Kidney (tissue), 14 donors: ENCODE measurements around the gene MROH2A. TPM values are rescaled to one million over a fixed set of nuclear protein-coding genes. Genes with fewer than 3 reads are reported as not detected.

Experiments
- DNase-seq, 5 donors: peaks; one replicate each; pipeline ENCODE4 v3.0.0-alpha.2; 2013 to 2020
- FAIRE-seq: peaks from 2 replicates; lab custom pipeline; 2012; peaks lifted over from hg19 to GRCh38; lab: Jason Lieb, UNC
- H3K27ac ChIP-seq, 2 donors: one replicate each; pipeline ENCODE4 v1.7.0; 2013; ENCODE audit warnings: low read depth in 2 of 2, low read length in 2 of 2, inconsistent platforms in 1 of 2
- H3K27me3 ChIP-seq: one replicate; pipeline ENCODE4 v1.7.1; 2013; ENCODE audit warnings: low read length, inconsistent platforms; ENCODE audit not compliant: control insufficient read depth, insufficient read depth
- H3K36me3 ChIP-seq, 3 donors: one replicate each; pipeline versions ENCODE4 v1.7.0 to v1.7.1; 2013; ENCODE audit warnings: low read length in 3 of 3, control low read depth in 1 of 3, inconsistent platforms in 1 of 3; ENCODE audit not compliant: insufficient read depth in 3 of 3, control insufficient read depth in 2 of 3
- H3K4me1 ChIP-seq, 3 donors: one replicate each; pipeline versions ENCODE4 v1.7.0 to v1.7.1; 2013; ENCODE audit warnings: low read length in 3 of 3, inconsistent platforms in 1 of 3, low read depth in 1 of 3; ENCODE audit not compliant: control insufficient read depth in 2 of 3, insufficient read depth in 2 of 3
- H3K4me3 ChIP-seq, 3 donors: one replicate each; pipeline versions ENCODE4 v1.7.0 to v1.8.1; 2013; ENCODE audit warnings: low read length in 3 of 3, control low read depth in 1 of 3, inconsistent platforms in 1 of 3
- H3K9ac ChIP-seq, 3 donors: one replicate each; pipeline versions ENCODE4 v1.7.0 to v1.7.1; 2013; ENCODE audit warnings: low read length in 3 of 3, control low read depth in 1 of 3, inconsistent platforms in 1 of 3
- H3K9me3 ChIP-seq, 3 donors: one replicate each; pipeline versions ENCODE4 v1.7.0 to v1.7.1; 2013; ENCODE audit warnings: low read length in 3 of 3, control low read depth in 1 of 3, inconsistent platforms in 1 of 3; ENCODE audit not compliant: control insufficient read depth in 2 of 3, insufficient read depth in 1 of 3
- intact Hi-C: fragments of 100-400 bp; cut with DNase I; formaldehyde crosslinking; loops from one replicate; pipeline ENCODE4 v1.11.1; 2022
- polyA plus RNA-seq: library from polyadenylated mRNA; stranded (reverse); fragments of 350-450 nt; fragmentation: Illumina TruSeq; extraction: RNeasy Lipid Tissue Mini Kit (QIAGEN cat#74804); gene quantifications from one replicate; pipeline ENCODE4 v1.2.3, GENCODE V29; 2014; ENCODE audit warnings: low read depth, low replicate concordance; ENCODE audit not compliant: insufficient read depth
- total RNA-seq: library from RNA; stranded (reverse); fragmentation: NEBNext Ultra II Directional; extraction: Animal tissue kit (Norgen Biotek cat#: 25700); gene quantifications from one replicate; pipeline ENCODE4 v1.2.1, GENCODE V29; 2021
- TF ChIP-seq, protein P1 (sequence below): IDR thresholded peaks from 3 replicates; pipeline ENCODE4 v1.5.1; 2012; ENCODE audit warnings: mild to moderate bottlenecking, moderate library complexity, borderline replicate concordance; ENCODE audit not compliant: insufficient read depth; ENCODE audit errors: extremely low read depth
- donor health status: control.
- donor health status: control.
- donor health status: control.
- donor health status: control.
- donor health status: control.
- donor health status: DM: yes; HTN: yes; CAD: no.
- donor health status: Normal renal cell carcinoma (clear cell type).

The MROH2A gene
- total and polyA plus RNA-seq, 2 donors from 2014 or later: 1.8 TPM; not detected in 1

DNA sequence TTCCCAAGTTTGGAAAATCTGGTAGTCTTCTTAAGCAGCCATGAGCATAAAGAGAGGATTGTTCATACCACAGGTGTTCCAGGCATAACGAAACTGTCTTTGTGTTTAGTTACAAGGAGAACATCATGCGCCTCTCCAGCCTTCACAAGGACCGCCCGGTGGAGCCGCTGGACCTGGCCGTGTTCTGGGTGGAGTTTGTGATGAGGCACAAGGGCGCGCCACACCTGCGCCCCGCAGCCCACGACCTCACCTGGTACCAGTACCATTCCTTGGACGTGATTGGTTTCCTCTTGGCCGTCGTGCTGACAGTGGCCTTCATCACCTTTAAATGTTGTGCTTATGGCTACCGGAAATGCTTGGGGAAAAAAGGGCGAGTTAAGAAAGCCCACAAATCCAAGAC lies 6.0 kb upstream of the MROH2A start:
- peaks cover 0 to 3% (median 0%) of the 10 kb centered on the region in 3 donors for H3K9me3 ChIP-seq
- no peak for FAIRE-seq

GRCh38 chr2:233772583-233772982 lies 5.5 kb upstream of the MROH2A start:
- no peaks in the 10 kb centered on the region for H3K4me1 ChIP-seq
- no peak for FAIRE-seq
- H3K36me3 ChIP-seq: peaks cover 0 to 33% (median 16%) of the 10 kb centered on the region in 3 donors
- H3K27me3 ChIP-seq: no peaks in the 10 kb centered on the region
- no peak overlapping the region for H3K4me3 ChIP-seq
- H3K9ac ChIP-seq: no peak overlapping the region
- peaks cover 0 to 3% (median 0%) of the 10 kb centered on the region in 3 donors for H3K9me3 ChIP-seq
- TF ChIP-seq, protein P1, sequence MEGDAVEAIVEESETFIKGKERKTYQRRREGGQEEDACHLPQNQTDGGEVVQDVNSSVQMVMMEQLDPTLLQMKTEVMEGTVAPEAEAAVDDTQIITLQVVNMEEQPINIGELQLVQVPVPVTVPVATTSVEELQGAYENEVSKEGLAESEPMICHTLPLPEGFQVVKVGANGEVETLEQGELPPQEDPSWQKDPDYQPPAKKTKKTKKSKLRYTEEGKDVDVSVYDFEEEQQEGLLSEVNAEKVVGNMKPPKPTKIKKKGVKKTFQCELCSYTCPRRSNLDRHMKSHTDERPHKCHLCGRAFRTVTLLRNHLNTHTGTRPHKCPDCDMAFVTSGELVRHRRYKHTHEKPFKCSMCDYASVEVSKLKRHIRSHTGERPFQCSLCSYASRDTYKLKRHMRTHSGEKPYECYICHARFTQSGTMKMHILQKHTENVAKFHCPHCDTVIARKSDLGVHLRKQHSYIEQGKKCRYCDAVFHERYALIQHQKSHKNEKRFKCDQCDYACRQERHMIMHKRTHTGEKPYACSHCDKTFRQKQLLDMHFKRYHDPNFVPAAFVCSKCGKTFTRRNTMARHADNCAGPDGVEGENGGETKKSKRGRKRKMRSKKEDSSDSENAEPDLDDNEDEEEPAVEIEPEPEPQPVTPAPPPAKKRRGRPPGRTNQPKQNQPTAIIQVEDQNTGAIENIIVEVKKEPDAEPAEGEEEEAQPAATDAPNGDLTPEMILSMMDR: no peak
- DNase-seq: no peak
- H3K27ac ChIP-seq: no peak overlapping the region
- intact Hi-C loops: no loop called here

More for the DNA sequence above, 6.0 kb upstream of the MROH2A start:
- intact Hi-C loops: no loop called here
- no peak overlapping the region for H3K4me3 ChIP-seq
- TF ChIP-seq, protein P1: no peak
- peaks cover 0 to 35% (median 16%) of the 10 kb centered on the region in 3 donors for H3K36me3 ChIP-seq
- no peaks in the 10 kb centered on the region for H3K27me3 ChIP-seq
- H3K4me1 ChIP-seq: no peaks in the 10 kb centered on the region
- no peak overlapping the region for H3K9ac ChIP-seq
- no peak for DNase-seq
- no peak overlapping the region for H3K27ac ChIP-seq

DNA sequence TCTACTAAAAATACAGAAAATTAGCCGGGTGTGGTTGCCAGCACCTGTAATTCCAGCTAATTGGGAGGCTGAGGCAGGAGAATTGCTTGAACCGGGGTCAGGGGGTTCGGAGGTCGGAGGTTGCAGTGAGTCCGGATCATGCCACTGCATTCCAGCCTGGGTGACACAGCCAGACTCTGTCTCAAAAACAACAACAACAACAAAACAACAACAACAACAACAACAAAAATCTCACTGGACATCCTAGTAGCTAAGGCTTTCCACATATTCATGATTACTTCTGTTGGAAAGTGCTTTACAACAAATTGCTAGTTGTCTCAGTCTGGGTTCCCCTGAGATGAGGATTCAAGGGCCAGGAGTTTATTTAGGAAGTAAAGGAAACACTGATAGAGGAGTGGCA lies 4.3 kb upstream of the MROH2A start:
- intact Hi-C loops: no loop called here
- TF ChIP-seq, protein P1: no peak
- no peak for FAIRE-seq

DNA sequence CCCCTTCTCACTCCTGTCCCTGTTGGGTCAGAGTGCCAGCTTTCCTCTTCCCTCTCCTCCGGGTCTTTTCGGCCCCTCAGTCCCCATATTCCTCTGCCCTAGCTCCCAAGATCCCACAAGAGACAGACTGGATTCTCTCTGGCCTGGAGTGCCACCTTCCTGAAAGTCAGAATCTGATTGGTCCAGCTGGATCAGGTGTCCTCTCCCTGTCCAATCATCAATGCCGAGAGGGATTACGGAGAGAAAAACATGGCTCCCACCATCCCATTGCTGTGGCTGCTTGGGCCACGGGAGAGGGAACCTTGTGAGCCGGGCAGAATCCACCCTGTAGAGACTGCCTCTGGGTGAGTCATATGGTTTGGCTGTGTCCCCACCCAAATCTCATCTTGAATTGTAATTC lies 2.7 kb upstream of the MROH2A start:
- Histone ChIP-seq H3K36me3 (peaks cover 0 to 18% (median 3%) of the 10 kb centered on the region in 3 donors), H3K4me3 (no peak overlapping the region), H3K9ac (no peak overlapping the region), H3K27me3 (no peaks in the 10 kb centered on the region), H3K27ac (no peak overlapping the region), H3K4me1 (no peaks in the 10 kb centered on the region), H3K9me3 (peaks cover 0 to 3% (median 0%) of the 10 kb centered on the region in 3 donors)
- DNase-seq (no peak), FAIRE-seq (no peak)
- intact Hi-C loops: no loop called here
- TF ChIP-seq, protein P1: no peak

More for the DNA sequence above, 4.3 kb upstream of the MROH2A start:
- H3K4me3 ChIP-seq: no peak overlapping the region
- no peak for DNase-seq
- no peak overlapping the region for H3K27ac ChIP-seq
- H3K4me1 ChIP-seq: no peaks in the 10 kb centered on the region
- H3K27me3 ChIP-seq: no peaks in the 10 kb centered on the region
- no peak overlapping the region for H3K9ac ChIP-seq
- peaks cover 0 to 3% (median 0%) of the 10 kb centered on the region in 3 donors for H3K9me3 ChIP-seq
- H3K36me3 ChIP-seq: peaks cover 0 to 26% (median 13%) of the 10 kb centered on the region in 3 donors
